Neural cell (in vitro differentiated cells): ENCODE data around the gene SIGLEC15. TPM values are rescaled to one million over a fixed set of nuclear protein-coding genes. Genes with fewer than 3 reads are reported as not detected.
"Not testable (repeated sequence)": the region's sequence is repeated elsewhere in the genome, so short reads cannot be mapped to it uniquely, and the experiment has no call there.

Experiments used
- H2AFZ ChIP-seq: fragments of 200-600, 300-800 bp; sonication (generic), shearing (Covaris generic); 2 replicates; pipeline ENCODE4 v1.6.0; 2014; ENCODE audit warnings: low read depth, mild to moderate bottlenecking, antibody characterized with exemption, low read length, moderate library complexity
- H3F3A ChIP-seq: fragments of 200-600 bp; shearing (Covaris generic); 2 replicates; pipeline ENCODE4 v1.6.1; 2016; ENCODE audit warnings: mild to moderate bottlenecking, moderate library complexity, mixed read lengths, antibody characterized with exemption, low read length; ENCODE audit not compliant: insufficient read depth, poor library complexity, severe bottlenecking
- H3K27ac ChIP-seq: fragments of 200-600, 300-800 bp; sonication (generic), shearing (Covaris generic); 2 replicates; pipeline ENCODE4 v1.5.1; 2014; ENCODE audit warnings: mild to moderate bottlenecking, low read length, moderate library complexity
- H3K27me3 ChIP-seq: fragments of 300-800, 200-600 bp; sonication (generic), shearing (Covaris generic); 2 replicates; pipeline ENCODE4 v1.6.0; 2014; ENCODE audit warnings: mild to moderate bottlenecking, low read depth, low read length, moderate library complexity; ENCODE audit not compliant: insufficient read depth
- H3K36me3 ChIP-seq: fragments of 300-800, 200-600 bp; sonication (generic), shearing (Covaris generic); 2 replicates; pipeline ENCODE4 v1.5.1; 2014; ENCODE audit warnings: mild to moderate bottlenecking, antibody characterized with exemption, low read length, moderate library complexity; ENCODE audit not compliant: insufficient read depth
- H3K4me2 ChIP-seq: fragments of 300-800, 200-600 bp; sonication (generic), shearing (Covaris generic); 2 replicates; pipeline ENCODE4 v1.6.0; 2014; ENCODE audit warnings: mild to moderate bottlenecking, low read length
- H3K4me3 ChIP-seq: fragments of 300-800, 200-600 bp; sonication (generic), shearing (Covaris generic); 2 replicates; pipeline ENCODE4 v1.5.1; 2014; ENCODE audit warnings: mild to moderate bottlenecking, low read length, moderate library complexity
- H3K79me2 ChIP-seq: fragments of 200-600 bp; shearing (Covaris generic); replicated peaks from 2 replicates; pipeline ENCODE4 v1.6.0; 2014; ENCODE audit warnings: mild to moderate bottlenecking, low read length, moderate library complexity; ENCODE audit not compliant: insufficient read depth
- H3K9ac ChIP-seq: fragments of 300-800, 200-600 bp; sonication (generic), shearing (Covaris generic); 2 replicates; pipeline ENCODE4 v1.6.1; 2016; ENCODE audit warnings: mild to moderate bottlenecking, low read length, mixed read lengths
- H3K9me2 ChIP-seq: fragments of 200-600 bp; shearing (Covaris generic); 2 replicates; pipeline ENCODE4 v1.6.1; 2016; ENCODE audit warnings: mild to moderate bottlenecking, low read length, mixed read lengths; ENCODE audit not compliant: insufficient read depth
- H3K9me3 ChIP-seq: fragments of 200-600, 300-800 bp; sonication (generic), shearing (Covaris generic); 2 replicates; pipeline ENCODE4 v1.6.1; 2016; ENCODE audit warnings: mild to moderate bottlenecking, mixed run types, low read length, moderate library complexity, mixed read lengths
- H4K20me1 ChIP-seq: fragments of 200-600 bp; shearing (Covaris generic); 2 replicates; pipeline ENCODE4 v1.6.1; 2016; ENCODE audit warnings: mild to moderate bottlenecking, mixed run types; ENCODE audit not compliant: insufficient read depth
- EP300 ChIP-seq: fragments of 450-650 bp; conservative IDR thresholded peaks from 2 replicates; pipeline ENCODE4 v1.6.1; 2014; ENCODE audit warnings: antibody characterized with exemption, mild to moderate bottlenecking, moderate library complexity; ENCODE audit not compliant: poor library complexity, severe bottlenecking
- EZH2 ChIP-seq: fragments of 200-600, 300-800 bp; shearing (Covaris generic), sonication (generic); IDR thresholded peaks from 2 replicates; pipeline ENCODE4 v1.6.1; 2014; ENCODE audit warnings: antibody characterized with exemption, low read length, borderline replicate concordance, mild to moderate bottlenecking; ENCODE audit not compliant: insufficient read depth, poor library complexity, severe bottlenecking
- MXI1 ChIP-seq: fragments of 450-650 bp; conservative IDR thresholded peaks from 2 replicates; pipeline ENCODE4 v1.6.1; 2014; ENCODE audit warnings: antibody characterized with exemption, mild to moderate bottlenecking; ENCODE audit not compliant: poor library complexity, severe bottlenecking
- POLR2AphosphoS5 ChIP-seq: IDR thresholded peaks from 2 replicates; pipeline ENCODE4 v1.6.1; 2012
- RAD21 ChIP-seq: fragments of 450-650 bp; conservative IDR thresholded peaks from 2 replicates; pipeline ENCODE4 v1.6.1; 2014; ENCODE audit warnings: antibody characterized with exemption, mild to moderate bottlenecking, moderate library complexity
- SMC3 ChIP-seq: fragments of 450-650 bp; conservative IDR thresholded peaks from 2 replicates; pipeline ENCODE4 v1.6.1; 2014; ENCODE audit warnings: antibody characterized with exemption, mild to moderate bottlenecking, moderate library complexity; ENCODE audit not compliant: poor library complexity
- TAF1 ChIP-seq: IDR thresholded peaks from 2 replicates; pipeline ENCODE4 v1.6.1; 2012; ENCODE audit warnings: low read depth
- polyA plus RNA-seq: library from polyadenylated mRNA; depleted of rRNA; stranded (reverse); fragments of >200 nt; gene quantifications from 2 replicates; pipeline ENCODE4 v1.2.3, GENCODE V29; 2014
- TF ChIP-seq, protein P1 (sequence below): IDR thresholded peaks from 2 replicates; pipeline ENCODE4 v1.6.1; 2012; ENCODE audit warnings: borderline replicate concordance
- TF ChIP-seq, protein P2 (sequence below): fragments of 450-650 bp; IDR thresholded peaks from 2 replicates; pipeline ENCODE4 v1.5.1; 2014; ENCODE audit warnings: antibody characterized with exemption, mild to moderate bottlenecking, moderate library complexity; ENCODE audit not compliant: poor library complexity, severe bottlenecking

SIGLEC15 gene
- polyA plus RNA-seq, 1 donor from 2014 or later = not detected

DNA sequence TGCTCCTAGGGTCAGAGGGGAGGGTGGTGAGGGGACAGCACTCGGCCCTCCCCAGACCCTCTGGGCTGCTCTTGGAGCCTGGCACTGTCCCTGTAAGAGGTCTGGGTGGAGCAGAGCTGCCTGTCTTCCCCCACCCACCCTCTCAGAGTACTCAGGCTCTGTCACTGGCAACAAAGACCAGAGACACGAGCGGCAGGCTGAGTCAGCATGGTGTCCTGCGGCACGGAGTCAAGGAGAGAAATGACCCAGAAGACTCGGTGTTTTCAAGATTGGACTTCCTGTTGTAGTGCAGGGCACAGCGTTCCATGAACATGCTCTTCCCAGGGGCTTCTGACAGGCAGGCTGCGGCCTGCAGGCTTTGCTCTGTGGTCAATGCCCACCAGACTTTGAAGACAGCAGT, 19.9 kb downstream of the SIGLEC15 start:
- no peaks in the 10 kb centered on the region for H3K79me2 ChIP-seq
- H3K9me2 ChIP-seq = no peaks in the 10 kb centered on the region
- no peaks in the 10 kb centered on the region for H3K36me3 ChIP-seq
- H3K9me3 ChIP-seq = no peaks in the 10 kb centered on the region
- no peak overlapping the region for H3K4me3 ChIP-seq
- H3K9ac ChIP-seq = no peak overlapping the region
- TF ChIP-seq POLR2AphosphoS5 = no peak
- no peak for TF ChIP-seq SMC3
- no peak for TF ChIP-seq RAD21
- TF ChIP-seq EZH2 = no peak
- no peak for TF ChIP-seq EP300
- TF ChIP-seq, protein P1, sequence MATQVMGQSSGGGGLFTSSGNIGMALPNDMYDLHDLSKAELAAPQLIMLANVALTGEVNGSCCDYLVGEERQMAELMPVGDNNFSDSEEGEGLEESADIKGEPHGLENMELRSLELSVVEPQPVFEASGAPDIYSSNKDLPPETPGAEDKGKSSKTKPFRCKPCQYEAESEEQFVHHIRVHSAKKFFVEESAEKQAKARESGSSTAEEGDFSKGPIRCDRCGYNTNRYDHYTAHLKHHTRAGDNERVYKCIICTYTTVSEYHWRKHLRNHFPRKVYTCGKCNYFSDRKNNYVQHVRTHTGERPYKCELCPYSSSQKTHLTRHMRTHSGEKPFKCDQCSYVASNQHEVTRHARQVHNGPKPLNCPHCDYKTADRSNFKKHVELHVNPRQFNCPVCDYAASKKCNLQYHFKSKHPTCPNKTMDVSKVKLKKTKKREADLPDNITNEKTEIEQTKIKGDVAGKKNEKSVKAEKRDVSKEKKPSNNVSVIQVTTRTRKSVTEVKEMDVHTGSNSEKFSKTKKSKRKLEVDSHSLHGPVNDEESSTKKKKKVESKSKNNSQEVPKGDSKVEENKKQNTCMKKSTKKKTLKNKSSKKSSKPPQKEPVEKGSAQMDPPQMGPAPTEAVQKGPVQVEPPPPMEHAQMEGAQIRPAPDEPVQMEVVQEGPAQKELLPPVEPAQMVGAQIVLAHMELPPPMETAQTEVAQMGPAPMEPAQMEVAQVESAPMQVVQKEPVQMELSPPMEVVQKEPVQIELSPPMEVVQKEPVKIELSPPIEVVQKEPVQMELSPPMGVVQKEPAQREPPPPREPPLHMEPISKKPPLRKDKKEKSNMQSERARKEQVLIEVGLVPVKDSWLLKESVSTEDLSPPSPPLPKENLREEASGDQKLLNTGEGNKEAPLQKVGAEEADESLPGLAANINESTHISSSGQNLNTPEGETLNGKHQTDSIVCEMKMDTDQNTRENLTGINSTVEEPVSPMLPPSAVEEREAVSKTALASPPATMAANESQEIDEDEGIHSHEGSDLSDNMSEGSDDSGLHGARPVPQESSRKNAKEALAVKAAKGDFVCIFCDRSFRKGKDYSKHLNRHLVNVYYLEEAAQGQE = no peak
- TF ChIP-seq, protein P2, sequence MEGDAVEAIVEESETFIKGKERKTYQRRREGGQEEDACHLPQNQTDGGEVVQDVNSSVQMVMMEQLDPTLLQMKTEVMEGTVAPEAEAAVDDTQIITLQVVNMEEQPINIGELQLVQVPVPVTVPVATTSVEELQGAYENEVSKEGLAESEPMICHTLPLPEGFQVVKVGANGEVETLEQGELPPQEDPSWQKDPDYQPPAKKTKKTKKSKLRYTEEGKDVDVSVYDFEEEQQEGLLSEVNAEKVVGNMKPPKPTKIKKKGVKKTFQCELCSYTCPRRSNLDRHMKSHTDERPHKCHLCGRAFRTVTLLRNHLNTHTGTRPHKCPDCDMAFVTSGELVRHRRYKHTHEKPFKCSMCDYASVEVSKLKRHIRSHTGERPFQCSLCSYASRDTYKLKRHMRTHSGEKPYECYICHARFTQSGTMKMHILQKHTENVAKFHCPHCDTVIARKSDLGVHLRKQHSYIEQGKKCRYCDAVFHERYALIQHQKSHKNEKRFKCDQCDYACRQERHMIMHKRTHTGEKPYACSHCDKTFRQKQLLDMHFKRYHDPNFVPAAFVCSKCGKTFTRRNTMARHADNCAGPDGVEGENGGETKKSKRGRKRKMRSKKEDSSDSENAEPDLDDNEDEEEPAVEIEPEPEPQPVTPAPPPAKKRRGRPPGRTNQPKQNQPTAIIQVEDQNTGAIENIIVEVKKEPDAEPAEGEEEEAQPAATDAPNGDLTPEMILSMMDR = no peak
- no peak for TF ChIP-seq MXI1
- TF ChIP-seq TAF1 = no peak
- H4K20me1 ChIP-seq = no peaks in the 10 kb centered on the region
- H2AFZ ChIP-seq = no peak overlapping the region
- no peak overlapping the region for H3K4me2 ChIP-seq
- H3K27me3 ChIP-seq = no peaks in the 10 kb centered on the region
- no peaks in the 10 kb centered on the region for H3F3A ChIP-seq
- no peak overlapping the region for H3K27ac ChIP-seq

DNA sequence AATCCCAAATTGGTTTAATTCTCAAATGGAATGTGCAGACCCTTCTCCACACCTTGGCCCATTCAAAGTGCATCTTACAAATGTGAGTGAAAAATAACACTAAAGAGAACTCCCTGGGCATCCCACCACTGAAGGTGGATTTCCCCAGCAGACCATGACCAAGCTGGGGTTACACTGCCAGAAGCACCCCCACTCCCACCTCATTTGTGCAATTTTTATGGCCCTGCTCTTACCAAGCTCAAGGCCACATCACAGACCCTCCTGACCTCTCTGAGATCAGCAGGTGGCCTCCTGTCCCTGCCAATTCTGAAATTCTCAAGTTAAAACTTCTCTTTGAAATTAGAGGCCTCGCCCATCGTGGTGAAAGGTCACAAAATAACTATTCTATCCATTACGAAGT, 21.6 kb downstream of the SIGLEC15 start:
- Histone ChIP-seq H4K20me1 (no peaks in the 10 kb centered on the region), H3F3A (no peaks in the 10 kb centered on the region), H3K36me3 (no peaks in the 10 kb centered on the region), H3K4me2 (no peak overlapping the region), H3K27ac (no peak overlapping the region), H2AFZ (no peak overlapping the region), H3K27me3 (no peaks in the 10 kb centered on the region), H3K9me3 (no peaks in the 10 kb centered on the region), H3K9me2 (no peaks in the 10 kb centered on the region), H3K9ac (no peak overlapping the region), H3K79me2 (no peaks in the 10 kb centered on the region), H3K4me3 (no peak overlapping the region)
- TF ChIP-seq, protein P1 = no peak
- TF ChIP-seq POLR2AphosphoS5 (no peak), TAF1 (no peak), RAD21 (no peak), EZH2 (no peak), SMC3 (no peak), EP300 (no peak), MXI1 (no peak)
- TF ChIP-seq, protein P2 = no peak

DNA sequence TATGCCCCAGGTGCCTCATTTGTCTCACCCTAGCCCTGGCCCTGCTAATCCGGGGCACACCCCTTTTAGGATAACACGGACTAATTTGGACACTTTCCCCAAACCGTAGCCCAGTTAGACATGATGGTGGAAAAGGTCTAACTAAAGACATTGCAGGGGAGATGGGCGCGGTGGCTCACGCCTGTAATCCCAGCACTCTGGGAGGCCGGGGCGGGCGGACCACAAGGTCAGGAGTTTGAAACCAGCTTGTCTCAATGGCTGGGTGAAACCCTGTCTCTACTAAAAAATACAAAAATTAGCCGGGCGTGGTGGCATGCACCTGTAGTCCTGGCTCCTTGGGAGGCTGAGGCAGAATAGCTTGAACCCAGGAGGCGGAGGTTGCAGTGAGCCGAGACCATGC, 23.2 kb downstream of the SIGLEC15 start:
- not testable (repeated sequence) for H3K4me3 ChIP-seq

More for the DNA sequence above, 23.2 kb downstream of the SIGLEC15 start:
- not testable (repeated sequence) for H3K36me3 ChIP-seq, H3K27me3 ChIP-seq, H3K9ac ChIP-seq, H2AFZ ChIP-seq, H3F3A ChIP-seq, H4K20me1 ChIP-seq, H3K27ac ChIP-seq, H3K79me2 ChIP-seq, H3K4me2 ChIP-seq, H3K9me2 ChIP-seq, H3K9me3 ChIP-seq
